ENCODE results near the gene STK36.

DNA sequence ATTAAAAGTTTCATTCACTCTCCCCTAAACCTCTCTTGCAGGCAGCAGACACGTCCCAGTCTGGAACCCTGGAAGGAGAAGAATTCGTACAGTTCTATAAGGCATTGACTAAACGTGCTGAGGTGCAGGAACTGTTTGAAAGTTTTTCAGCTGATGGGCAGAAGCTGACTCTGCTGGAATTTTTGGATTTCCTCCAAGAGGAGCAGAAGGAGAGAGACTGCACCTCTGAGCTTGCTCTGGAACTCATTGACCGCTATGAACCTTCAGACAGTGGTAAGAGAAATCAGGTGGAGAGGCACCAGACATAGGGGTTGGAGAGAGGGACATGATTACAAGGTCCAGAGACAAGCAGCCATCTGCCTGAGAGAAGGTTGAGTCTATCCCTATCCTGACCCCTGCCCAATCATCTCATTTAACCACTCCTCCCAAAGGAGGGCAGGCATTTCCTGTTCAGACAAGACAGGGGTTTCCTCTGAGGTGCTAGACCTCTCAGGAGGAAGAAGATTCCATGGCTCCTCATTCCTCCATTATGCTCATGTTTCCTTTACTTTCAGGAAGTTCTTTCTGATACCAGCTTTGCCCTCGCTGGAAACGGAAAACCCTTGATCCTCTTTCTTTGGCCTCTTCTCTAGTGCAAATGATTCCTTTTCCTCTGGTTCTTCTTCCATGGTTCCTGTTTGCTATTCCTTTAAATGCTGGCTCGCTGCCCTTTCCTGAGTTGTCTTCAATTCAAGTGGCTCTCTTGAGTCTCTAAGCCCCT is 49.1 kb upstream of the STK36 start:
- TF ChIP-seq SIN3A (IDR thresholded peaks at IDR 0.05; ENCODE audit: borderline replicate concordance, insufficient read depth, low read length) (no peak), POLR2AphosphoS5 (IDR thresholded peaks at IDR 0.05; ENCODE audit: low read depth, low read length) (no peak)

Data from PFSK-1 (cell line).